Erythroblast (primary cell): ENCODE measurements around the gene CNTROB.

Source experiments
- GATA1 ChIP-seq: IDR thresholded peaks from 2 replicates; pipeline ENCODE4 v1.6.1; 2011; ENCODE audit warnings: low read depth, mild to moderate bottlenecking, control low read depth, low read length, moderate library complexity
- POLR2A ChIP-seq: IDR thresholded peaks from 2 replicates; pipeline ENCODE4 v1.6.1; 2011; ENCODE audit warnings: mild to moderate bottlenecking, low read length

GRCh38 chr17:7912927-7913524 is 19.0 kb upstream of the CNTROB start:
- TF ChIP-seq POLR2A (no peak), GATA1 (no peak)
